ENCODE data around the gene NRIP1.

DNA sequence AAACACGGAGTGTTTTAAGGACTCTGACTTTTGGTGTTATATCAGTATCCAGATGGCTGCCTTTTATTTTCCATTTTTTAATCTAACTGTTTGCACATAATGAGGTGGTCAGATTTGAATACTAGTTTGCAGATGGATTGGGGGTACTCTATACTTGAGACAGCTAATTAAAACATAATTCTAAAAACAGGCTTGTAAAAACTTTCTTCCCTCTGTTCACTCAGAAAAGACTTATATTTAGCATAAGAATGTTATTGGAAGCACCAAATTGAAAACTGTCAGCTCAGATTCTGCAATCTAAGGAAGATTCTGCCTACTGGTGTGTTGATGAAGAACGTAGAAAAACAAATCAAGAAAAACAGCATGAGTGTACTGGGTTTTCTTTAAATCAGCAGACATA is 44.0 kb upstream of the NRIP1 start:
- TF ChIP-seq CTCF (IDR thresholded peaks at IDR 0.05; ENCODE audit: low read depth, low read length) (no peak), EZH2phosphoT487 (IDR thresholded peaks at IDR 0.05; ENCODE audit: low read depth) (no peak)
